WTC11 (cell line): ENCODE measurements around the gene GTPBP1. TPM values are rescaled to one million over a fixed set of nuclear protein-coding genes. Genes with fewer than 3 reads are reported as not detected.

Experiments
- ATAC-seq: fragments of 200-7000 bp; cut with Tn5 transposase; 2 replicates; pipeline ENCODE4 v1.10.0; 2021; ENCODE audit warnings: mild to moderate bottlenecking, moderate library complexity
- CTCF ChIA-PET: fragments of 300-600 bp; sonication (Branson Sonifier 250); formaldehyde crosslinking; loops from one replicate; lab custom pipeline; 2021; ENCODE audit warnings: antibody characterized with exemption; lab: Charles Lee
- POLR2A ChIA-PET: fragments of 350-600 bp; sonication (Branson Sonifier 250); formaldehyde crosslinking; loops from one replicate; lab custom pipeline; 2021; ENCODE audit warnings: antibody characterized with exemption; lab: Charles Lee
- DNase-seq: peaks from one replicate; pipeline ENCODE4 v3.0.0; 2021; ENCODE audit warnings: low spot score
- H3K27ac Mint-ChIP-seq: 2 replicates; pipeline ENCODE4 v1.8.0; 2021; ENCODE audit warnings: mixed read lengths
- H3K27me3 Mint-ChIP-seq: 2 replicates; pipeline ENCODE4 v1.8.0; 2021; ENCODE audit warnings: low read depth, mild to moderate bottlenecking, moderate library complexity, mixed read lengths
- H3K36me3 Mint-ChIP-seq: 2 replicates; pipeline ENCODE4 v1.8.0; 2021; ENCODE audit warnings: mixed read lengths
- H3K4me1 Mint-ChIP-seq: 2 replicates; pipeline ENCODE4 v1.8.0; 2022; ENCODE audit warnings: mixed read lengths
- H3K4me3 Mint-ChIP-seq: 2 replicates; pipeline ENCODE4 v1.8.0; 2021; ENCODE audit warnings: mild to moderate bottlenecking, moderate library complexity, mixed read lengths
- H3K9me3 Mint-ChIP-seq: 2 replicates; pipeline ENCODE4 v1.8.0; 2021; ENCODE audit warnings: mixed read lengths
- ATF2 ChIP-seq: sonication (generic); formaldehyde crosslinking; IDR thresholded peaks from 2 replicates; pipeline ENCODE4 v1.8.1; 2022; ENCODE audit warnings: low read depth, missing genetic modification reagents, borderline replicate concordance
- E2F1 ChIP-seq: sonication (generic); formaldehyde crosslinking; IDR thresholded peaks from 2 replicates; pipeline ENCODE4 v1.8.0; 2022; ENCODE audit warnings: mild to moderate bottlenecking, missing genetic modification reagents
- ELF4 ChIP-seq: sonication (generic); formaldehyde crosslinking; IDR thresholded peaks from 2 replicates; pipeline ENCODE4 v1.8.1; 2022; ENCODE audit warnings: low read depth, mild to moderate bottlenecking, moderate library complexity, missing genetic modification reagents
- ESRRA ChIP-seq: sonication (generic); formaldehyde crosslinking; IDR thresholded peaks from 2 replicates; pipeline ENCODE4 v1.8.1; 2022; ENCODE audit warnings: mild to moderate bottlenecking, missing genetic modification reagents, borderline replicate concordance
- GTF2I ChIP-seq: fragments of 250-450 bp; sonication (Bioruptor Pico); conservative IDR thresholded peaks from 2 replicates; pipeline ENCODE4 v1.4.0; 2021; ENCODE audit warnings: mild to moderate bottlenecking
- HMGA2 ChIP-seq: fragments of 250-450 bp; sonication (Bioruptor Pico); IDR thresholded peaks from 2 replicates; pipeline ENCODE4 v1.4.0; 2021; ENCODE audit warnings: mild to moderate bottlenecking, moderate library complexity
- NR3C1 ChIP-seq: sonication (generic); formaldehyde crosslinking; conservative IDR thresholded peaks from 2 replicates; pipeline ENCODE4 v1.8.1; 2023; ENCODE audit warnings: low read depth, mild to moderate bottlenecking, missing genetic modification reagents
- PREB ChIP-seq: sonication (generic); formaldehyde crosslinking; IDR thresholded peaks from 2 replicates; pipeline ENCODE4 v1.8.1; 2022; ENCODE audit warnings: mild to moderate bottlenecking, missing genetic modification reagents, moderate library complexity, borderline replicate concordance
- RORB ChIP-seq: fragments of 250-450 bp; sonication (Bioruptor Pico); IDR thresholded peaks from 2 replicates; pipeline ENCODE4 v1.9.0; 2021; ENCODE audit warnings: mild to moderate bottlenecking
- TEAD1 ChIP-seq: sonication (generic); formaldehyde crosslinking; IDR thresholded peaks from 2 replicates; pipeline ENCODE4 v1.8.0; 2022; ENCODE audit warnings: mild to moderate bottlenecking, missing genetic modification reagents
- ZNF121 ChIP-seq: sonication (generic); formaldehyde crosslinking; IDR thresholded peaks from 2 replicates; pipeline ENCODE4 v1.8.0; 2023; ENCODE audit warnings: missing genetic modification reagents
- ZNF138 ChIP-seq: sonication (generic); formaldehyde crosslinking; conservative IDR thresholded peaks from 2 replicates; pipeline ENCODE4 v1.8.1; 2022; ENCODE audit warnings: mild to moderate bottlenecking, moderate library complexity, missing genetic modification reagents
- ZNF396 ChIP-seq: fragments of 250-450 bp; sonication (Bioruptor Pico); IDR thresholded peaks from 2 replicates; pipeline ENCODE4 v1.8.0; 2021; ENCODE audit warnings: mild to moderate bottlenecking, moderate library complexity, borderline replicate concordance
- ZNF512 ChIP-seq: sonication (generic); formaldehyde crosslinking; IDR thresholded peaks from 2 replicates; pipeline ENCODE4 v1.8.1; 2022; ENCODE audit warnings: missing genetic modification reagents, borderline replicate concordance
- total RNA-seq: library from RNA; stranded (reverse); gene quantifications from 3 replicates; pipeline ENCODE4 v1.2.3, GENCODE V29; 2021

The GTPBP1 gene
- total RNA-seq, 1 experiment from 2014 or later, result 108 TPM

- Mint-ChIP-seq H3K27ac (peak overlapping the region; percentile 41; the same call in 1 of the 2 replicates), H3K27me3 (no peaks in the 10 kb centered on the region), H3K4me1 (no peaks in the 10 kb centered on the region), H3K4me3 (no peak overlapping the region), H3K36me3 (peaks cover 25% of the 10 kb centered on the region), H3K9me3 (no peaks in the 10 kb centered on the region)
- ATAC-seq, result no peak
- POLR2A ChIA-PET, result interaction anchor here (1.3 kb wide), 1 partner anchor 8 kb away, joined by 3 read pairs; no protein-coding TSS in a partner anchor
- TF ChIP-seq E2F1 (CRISPR knock-in tag) (no peak), NR3C1 (CRISPR knock-in tag) (no peak), TEAD1 (CRISPR knock-in tag) (no peak), ZNF121 (CRISPR knock-in tag) (no peak), PREB (CRISPR knock-in tag) (no peak)
- TF ChIP-seq, all 79 proteins: peak for 0
- DNase-seq, result no peak
- CTCF ChIA-PET, result interaction anchor here (2.0 to 2.5 kb wide), 2 partner anchors 27 to 28 kb away, joined by 9 to 15 read pairs; no protein-coding TSS in a partner anchor
Measured at GRCh38 chr22:38741576-38741975, 35.8 kb downstream of the GTPBP1 start.

- DNase-seq (no peak), ATAC-seq (no peak)
- H3K36me3 Mint-ChIP-seq, result peaks cover 25% of the 10 kb centered on the region
- POLR2A ChIA-PET, result interaction anchor here (1.1 to 1.3 kb wide), 3 partner anchors 9 to 11 kb away, joined by 3 to 4 read pairs (median 3); no protein-coding TSS in a partner anchor
- no peaks in the 10 kb centered on the region for H3K27me3 Mint-ChIP-seq
- no peaks in the 10 kb centered on the region for H3K4me1 Mint-ChIP-seq
- H3K4me3 Mint-ChIP-seq, result no peak overlapping the region
- CTCF ChIA-PET, result interaction anchor here (1.6 to 2.0 kb wide), 3 partner anchors 9 to 27 kb away, joined by 5 to 15 read pairs (median 11); no protein-coding TSS in a partner anchor
- no peak overlapping the region for H3K27ac Mint-ChIP-seq
- H3K9me3 Mint-ChIP-seq, result no peaks in the 10 kb centered on the region
- no peak for TF ChIP-seq TEAD1 (CRISPR knock-in tag)
- no peak for TF ChIP-seq ZNF138 (CRISPR knock-in tag)
- no peak for TF ChIP-seq E2F1 (CRISPR knock-in tag)
- no peak for TF ChIP-seq ESRRA (CRISPR knock-in tag)
- no peak for TF ChIP-seq ZNF396 (CRISPR knock-in tag)
- TF ChIP-seq RORB, result no peak
- no peak for TF ChIP-seq HMGA2 (CRISPR knock-in tag)
- no peak for TF ChIP-seq ATF2 (CRISPR knock-in tag)
Measured at GRCh38 chr22:38742176-38742942, 36.6 kb downstream of the GTPBP1 start.

- Mint-ChIP-seq H3K27me3 (no peaks in the 10 kb centered on the region), H3K36me3 (peaks cover 24% of the 10 kb centered on the region), H3K27ac (peak overlapping the region; percentile 53; the same call in 1 of the 2 replicates), H3K4me3 (no peak overlapping the region), H3K4me1 (no peaks in the 10 kb centered on the region), H3K9me3 (no peaks in the 10 kb centered on the region)
- CTCF ChIA-PET, result interaction anchor here (1.0 to 4.0 kb wide), 3 partner anchors 20 to 23 kb away, joined by 3 to 20 read pairs (median 5); no protein-coding TSS in a partner anchor
- ATAC-seq (no peak), DNase-seq (no peak)
- TF ChIP-seq TEAD1 (CRISPR knock-in tag) (no peak), GTF2I (CRISPR knock-in tag) (no peak), ELF4 (CRISPR knock-in tag) (no peak), RORB (no peak), ZNF512 (CRISPR knock-in tag) (no peak)
- POLR2A ChIA-PET, result no interaction called here
Measured at GRCh38 chr22:38744981-38745380, 39.2 kb downstream of the GTPBP1 start.
